Measurements from ENCODE around the gene P2RX4.

GRCh38 chr12:121260091-121260490 lies 50.2 kb downstream of the P2RX4 start:
- TF ChIP-seq CTCF (IDR thresholded peaks at IDR 0.05), result no peak
- no peak for TF ChIP-seq POLR2A (IDR thresholded peaks at IDR 0.05)
